Measurements from ENCODE around the gene TNNT3. TPM values are rescaled to one million over a fixed set of nuclear protein-coding genes. Genes with fewer than 3 reads are reported as not detected.

Gene TNNT3
- total RNA-seq, 1 experiment from 2014 or later: not detected

DNA sequence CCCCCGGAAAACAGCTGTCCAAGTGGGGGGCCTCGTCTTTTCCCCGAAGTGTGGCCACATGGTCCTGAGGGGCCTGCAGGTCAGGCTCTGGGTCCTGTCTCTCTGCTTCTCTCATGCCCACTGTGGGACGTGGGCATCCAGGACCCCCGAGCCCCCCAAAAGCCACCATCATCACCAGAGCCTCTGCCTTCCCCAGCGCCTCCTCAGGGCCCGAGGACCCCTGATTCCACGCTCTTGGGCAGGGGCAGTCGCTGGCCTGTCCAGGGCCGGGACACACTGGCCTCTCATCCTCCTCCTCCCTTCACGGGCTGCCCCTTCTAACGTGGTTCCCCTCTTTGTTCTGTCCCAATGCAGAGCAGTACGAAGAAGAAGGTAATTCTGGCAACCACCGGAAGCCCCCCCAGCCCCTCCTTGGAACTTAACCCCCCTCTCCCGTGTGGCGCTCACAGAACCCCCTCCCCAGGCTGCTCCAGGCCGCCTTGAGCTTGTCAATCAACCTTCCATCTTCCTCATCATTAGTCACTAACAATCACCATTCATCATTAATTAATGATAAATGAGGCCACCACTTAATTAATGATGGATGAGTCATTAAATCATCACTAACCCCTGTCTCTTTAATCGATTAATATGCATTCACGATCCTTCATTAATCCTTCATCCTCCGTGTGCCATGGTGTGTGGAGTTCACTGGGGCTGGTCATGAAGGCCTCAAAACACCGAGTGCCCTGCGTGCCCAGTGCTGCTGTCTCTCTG, 3.9 kb downstream of the TNNT3 start:
- Histone ChIP-seq H3K4me1 (ENCODE audit: insufficient read depth, low read length) (no peaks in the 10 kb centered on the region), H3K79me2 (ENCODE audit: low read length) (no peaks in the 10 kb centered on the region), H3K9ac (ENCODE audit: low read length) (no peak overlapping the region), H3K36me3 (ENCODE audit: low read depth, low read length) (no peaks in the 10 kb centered on the region), H3K9me3 (ENCODE audit: low read length) (no peaks in the 10 kb centered on the region), H3K27me3 (ENCODE audit: low read length) (no peaks in the 10 kb centered on the region), H3K9me2 (replicated peaks; ENCODE audit: low read length) (no peaks in the 10 kb centered on the region), H3K27ac (ENCODE audit: low read length) (no peak overlapping the region), H3F3A (ENCODE audit: low read length, unreplicated experiment) (no peaks in the 10 kb centered on the region), H3K4me2 (ENCODE audit: low read length) (no peak overlapping the region), H2AFZ (ENCODE audit: low read length) (no peak overlapping the region), H4K20me1 (ENCODE audit: low read length) (no peaks in the 10 kb centered on the region), H3K4me3 (ENCODE audit: low read length) (no peak overlapping the region)
- no peak for DNase-seq
- TF ChIP-seq EZH2 (IDR thresholded peaks at IDR 0.05; ENCODE audit: low read length, unreplicated experiment): no peak
- TF ChIP-seq CTCF (conservative IDR thresholded peaks at IDR 0.05; ENCODE audit: low read depth, low read length): no peak
- no peak for TF ChIP-seq EZH2phosphoT487 (IDR thresholded peaks at IDR 0.05; ENCODE audit: borderline replicate concordance, low read length)
- BruUV-seq (replicated peaks): no TSS peak
- ChIA-PET POLR2A (ENCODE audit: unreplicated experiment) (no interaction called here), CTCF (no interaction called here)
- ATAC-seq: no peak
- intact Hi-C loops (cut with micrococcal nuclease): no loop called here

GRCh38 chr11:1924181-1924580, 4.7 kb downstream of the TNNT3 start:
- POLR2A ChIA-PET (ENCODE audit: unreplicated experiment): no interaction called here

More at GRCh38 chr11:1924181-1924580, 4.7 kb downstream of the TNNT3 start:
- H3K27me3 ChIP-seq (ENCODE audit: low read length): no peaks in the 10 kb centered on the region
- intact Hi-C loops (cut with micrococcal nuclease): no loop called here
- DNase-seq (no peak), ATAC-seq (no peak)
- no peak overlapping the region for H3K27ac ChIP-seq (ENCODE audit: low read length)
- BruUV-seq (replicated peaks): no TSS peak
- no peaks in the 10 kb centered on the region for H4K20me1 ChIP-seq (ENCODE audit: low read length)
- H3K4me1 ChIP-seq (ENCODE audit: insufficient read depth, low read length): no peaks in the 10 kb centered on the region
- H2AFZ ChIP-seq (ENCODE audit: low read length): no peak overlapping the region
- H3F3A ChIP-seq (ENCODE audit: low read length, unreplicated experiment): no peaks in the 10 kb centered on the region
- H3K4me2 ChIP-seq (ENCODE audit: low read length): no peak overlapping the region
- H3K36me3 ChIP-seq (ENCODE audit: low read depth, low read length): no peaks in the 10 kb centered on the region
- no peaks in the 10 kb centered on the region for H3K79me2 ChIP-seq (ENCODE audit: low read length)
- no peak overlapping the region for H3K9ac ChIP-seq (ENCODE audit: low read length)
- CTCF ChIA-PET: no interaction called here
- no peaks in the 10 kb centered on the region for H3K9me3 ChIP-seq (ENCODE audit: low read length)
- TF ChIP-seq CTCF (conservative IDR thresholded peaks at IDR 0.05; ENCODE audit: low read depth, low read length): no peak
- TF ChIP-seq EZH2phosphoT487 (IDR thresholded peaks at IDR 0.05; ENCODE audit: borderline replicate concordance, low read length): no peak
- no peak for TF ChIP-seq EZH2 (IDR thresholded peaks at IDR 0.05; ENCODE audit: low read length, unreplicated experiment)
- H3K9me2 ChIP-seq (replicated peaks; ENCODE audit: low read length): no peaks in the 10 kb centered on the region
- H3K4me3 ChIP-seq (ENCODE audit: low read length): no peak overlapping the region
